ENCODE data around the gene CYP3A7.
"Not testable (repeated sequence)": the region's sequence is repeated elsewhere in the genome, so short reads cannot be mapped to it uniquely, and the experiment has no call there.

GRCh38 chr7:99773395-99773794 lies 38.4 kb upstream of the CYP3A7 start:
- TF ChIP-seq CTCF (conservative IDR thresholded peaks at IDR 0.05 in 1 of 2, IDR thresholded peaks at IDR 0.05 in 1 of 2; ENCODE audit: low read depth in 1 of 2, low read length in 2 of 2); EZH2 (IDR thresholded peaks at IDR 0.05; ENCODE audit: low read length, missing control alignments): not testable (repeated sequence)

Measured in fibroblast of lung (primary cell).